ENCODE results near the gene CDK16. TPM values are rescaled to one million over a fixed set of nuclear protein-coding genes. Genes with fewer than 3 reads are reported as not detected.

The CDK16 gene
- total and polyA plus RNA-seq, 10 donors, result 18.4 to 75.3 (median 55.7) TPM

- WGBS, 5 donors, result 87 to 95% (median 92%) methylated on average over 9 of the region's 9 CpGs
- no peak for DNase-seq
- Histone ChIP-seq H3K4me3 (no peak overlapping the region), H3K27ac (no peak overlapping the region), H3K36me3 (peaks cover 8 to 90% (median 78%) of the 10 kb centered on the region in 6 donors), H3K27me3 (replicated peaks in 1 of 7) (no peaks in the 10 kb centered on the region), H3K9me3 (no peaks in the 10 kb centered on the region), H3K4me1 (peaks cover 19 to 38% (median 29%) of the 10 kb centered on the region in 6 donors)
- TF ChIP-seq CTCF (IDR thresholded peaks at IDR 0.05 in 8 of 11, conservative IDR thresholded peaks at IDR 0.05 in 3 of 11), result no peak
- TF ChIP-seq POLR2AphosphoS5 (IDR thresholded peaks at IDR 0.05), result peak in 1 of 3 donors; percentile 11
- no peak for TF ChIP-seq POLR2A (IDR thresholded peaks at IDR 0.05)
- intact Hi-C loops (cut with DNase I; ENCODE audit: low total_unique reads), result no loop called here
These were observed 17.9 kb upstream of the CDK16 start for GRCh38 chrX:47200385-47201150.

- WGBS, 5 donors, result 84 to 96% (median 90%) methylated on average over 8 to 9 of the region's 9 CpGs
- Histone ChIP-seq H3K4me1 (peaks cover 10 to 29% (median 20%) of the 10 kb centered on the region in 6 donors), H3K4me3 (no peak overlapping the region), H3K9me3 (no peaks in the 10 kb centered on the region), H3K27ac (no peak overlapping the region), H3K27me3 (replicated peaks in 1 of 7) (no peaks in the 10 kb centered on the region), H3K36me3 (peaks cover 11 to 98% (median 87%) of the 10 kb centered on the region in 6 donors)
- intact Hi-C loops (cut with DNase I; ENCODE audit: low total_unique reads), result no loop called here
- TF ChIP-seq CTCF (IDR thresholded peaks at IDR 0.05 in 8 of 11, conservative IDR thresholded peaks at IDR 0.05 in 3 of 11) (no peak), POLR2AphosphoS5 (IDR thresholded peaks at IDR 0.05) (no peak), POLR2A (IDR thresholded peaks at IDR 0.05) (no peak)
- DNase-seq, result no peak
These were observed 17.0 kb upstream of the CDK16 start for GRCh38 chrX:47201345-47201944.

GRCh38 chrX:47202316-47202715 lies 16.2 kb upstream of the CDK16 start:
- H3K27ac ChIP-seq, result no peak overlapping the region
- no peak overlapping the region for H3K4me3 ChIP-seq
- no peak for TF ChIP-seq POLR2A (IDR thresholded peaks at IDR 0.05)
- peak in 1 of 3 donors; percentile 22 for TF ChIP-seq POLR2AphosphoS5 (IDR thresholded peaks at IDR 0.05)
- TF ChIP-seq CTCF (IDR thresholded peaks at IDR 0.05 in 8 of 11, conservative IDR thresholded peaks at IDR 0.05 in 3 of 11), result no peak
- no peak for DNase-seq
- intact Hi-C loops (cut with DNase I; ENCODE audit: low total_unique reads), result no loop called here
- peaks cover 12 to 100% (median 95%) of the 10 kb centered on the region in 6 donors for H3K36me3 ChIP-seq
- H3K4me1 ChIP-seq, result peaks cover 2 to 21% (median 12%) of the 10 kb centered on the region in 6 donors
- 93 to 96% (median 95%) methylated on average over 4 to 11 of the region's 11 CpGs for WGBS, 5 donors
- no peaks in the 10 kb centered on the region for H3K27me3 ChIP-seq (replicated peaks in 1 of 7)
- no peaks in the 10 kb centered on the region for H3K9me3 ChIP-seq

GRCh38 chrX:47202877-47203276 lies 15.6 kb upstream of the CDK16 start:
- Histone ChIP-seq H3K4me3 (no peak overlapping the region), H3K4me1 (peaks cover 0 to 15% (median 7%) of the 10 kb centered on the region in 6 donors), H3K27ac (no peak overlapping the region), H3K27me3 (replicated peaks in 1 of 7) (no peaks in the 10 kb centered on the region), H3K9me3 (no peaks in the 10 kb centered on the region), H3K36me3 (peaks cover 14 to 100% (median 99%) of the 10 kb centered on the region in 6 donors)
- intact Hi-C loops (cut with DNase I; ENCODE audit: low total_unique reads), result no loop called here
- WGBS, 5 donors, result 70 to 91% (median 80%) methylated on average over 4 of the region's 4 CpGs; no CpG with 5 or more reads in 1 of the 5 donors
- peak in 1 of 3 donors; percentile 2 for TF ChIP-seq POLR2AphosphoS5 (IDR thresholded peaks at IDR 0.05)
- no peak for TF ChIP-seq CTCF (IDR thresholded peaks at IDR 0.05 in 8 of 11, conservative IDR thresholded peaks at IDR 0.05 in 3 of 11)
- DNase-seq, result peak; percentile 41
